Middle frontal gyrus (tissue), 1 donor: ENCODE results near the gene KLHL22.
A peak's percentile ranks its signal among the peaks of the same experiment; 100 is the strongest.
"Not testable (repeated sequence)": the region's sequence is repeated elsewhere in the genome, so short reads cannot be mapped to it uniquely, and the experiment has no call there.

ENCODE experiments used
- DNase-seq: peaks from one replicate; pipeline ENCODE4 v3.0.0-alpha.2; 2015; ENCODE audit warnings: low spot score; ENCODE audit errors: extremely low spot score

Gene KLHL22

DNA sequence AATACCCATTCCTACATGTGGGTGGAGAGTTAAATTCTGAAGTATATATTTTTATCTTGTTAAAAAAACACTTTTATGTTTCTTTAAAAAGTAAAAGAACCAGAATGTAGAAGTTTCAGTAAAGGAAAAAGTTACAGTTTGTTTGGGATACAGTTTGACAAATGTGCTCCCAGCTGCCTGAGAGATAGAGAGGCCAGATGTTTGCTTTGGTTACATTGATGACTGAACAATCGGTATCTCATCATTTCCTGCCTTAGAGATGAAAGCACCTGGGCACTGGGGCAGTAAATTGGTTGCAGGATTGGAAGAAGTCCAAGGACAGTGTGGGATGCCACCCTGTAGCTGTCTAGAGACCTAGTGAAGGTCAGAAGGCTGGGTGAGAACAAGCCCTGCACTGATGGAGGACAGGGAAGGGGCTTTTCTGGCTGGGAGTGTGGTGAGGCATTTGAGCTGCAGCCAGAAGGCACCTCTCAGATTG is 28.4 kb upstream of the KLHL22 start:
- no peak for DNase-seq

DNA sequence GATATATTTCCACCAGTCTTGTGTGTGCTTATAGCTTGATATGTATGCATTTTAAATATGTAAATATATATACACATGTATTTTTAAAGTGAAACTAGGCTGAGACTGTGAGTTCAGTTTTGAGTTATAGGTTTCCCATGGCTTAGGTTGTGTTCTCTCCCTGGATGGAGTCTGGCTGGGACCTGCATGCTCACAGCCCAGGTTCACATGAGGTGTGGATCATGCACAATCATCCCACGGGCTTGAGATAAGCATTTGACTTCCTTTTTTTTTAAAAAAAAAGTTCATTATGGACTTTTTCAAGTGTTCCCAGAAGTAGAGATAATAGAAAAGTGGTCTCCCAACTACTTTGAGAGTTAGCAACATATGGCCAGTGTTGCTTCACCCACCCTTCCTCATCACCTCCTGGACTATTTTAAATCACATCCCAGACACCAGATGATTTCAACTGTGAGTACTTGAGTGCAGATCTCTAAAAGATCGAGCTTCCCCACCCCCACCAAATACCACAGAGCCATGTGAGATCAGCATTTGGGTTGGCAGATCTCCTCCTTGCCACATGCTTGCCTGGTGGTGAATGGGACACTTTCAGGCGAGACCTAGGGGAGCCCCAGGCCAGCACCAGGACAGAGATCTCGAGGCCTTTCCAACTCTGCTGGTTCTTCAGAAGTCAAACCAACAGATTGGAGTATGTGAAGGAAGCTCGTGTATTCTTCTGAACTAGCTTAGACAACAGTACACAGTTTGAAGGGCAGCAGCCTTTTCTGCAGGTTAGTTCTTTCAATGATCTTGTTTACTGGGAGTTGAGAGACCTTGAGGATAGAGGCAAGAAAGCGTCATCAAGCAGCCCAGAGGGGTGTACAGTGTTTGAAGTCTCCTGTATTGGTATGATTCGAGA is 27.7 kb upstream of the KLHL22 start:
- no peak for DNase-seq

DNA sequence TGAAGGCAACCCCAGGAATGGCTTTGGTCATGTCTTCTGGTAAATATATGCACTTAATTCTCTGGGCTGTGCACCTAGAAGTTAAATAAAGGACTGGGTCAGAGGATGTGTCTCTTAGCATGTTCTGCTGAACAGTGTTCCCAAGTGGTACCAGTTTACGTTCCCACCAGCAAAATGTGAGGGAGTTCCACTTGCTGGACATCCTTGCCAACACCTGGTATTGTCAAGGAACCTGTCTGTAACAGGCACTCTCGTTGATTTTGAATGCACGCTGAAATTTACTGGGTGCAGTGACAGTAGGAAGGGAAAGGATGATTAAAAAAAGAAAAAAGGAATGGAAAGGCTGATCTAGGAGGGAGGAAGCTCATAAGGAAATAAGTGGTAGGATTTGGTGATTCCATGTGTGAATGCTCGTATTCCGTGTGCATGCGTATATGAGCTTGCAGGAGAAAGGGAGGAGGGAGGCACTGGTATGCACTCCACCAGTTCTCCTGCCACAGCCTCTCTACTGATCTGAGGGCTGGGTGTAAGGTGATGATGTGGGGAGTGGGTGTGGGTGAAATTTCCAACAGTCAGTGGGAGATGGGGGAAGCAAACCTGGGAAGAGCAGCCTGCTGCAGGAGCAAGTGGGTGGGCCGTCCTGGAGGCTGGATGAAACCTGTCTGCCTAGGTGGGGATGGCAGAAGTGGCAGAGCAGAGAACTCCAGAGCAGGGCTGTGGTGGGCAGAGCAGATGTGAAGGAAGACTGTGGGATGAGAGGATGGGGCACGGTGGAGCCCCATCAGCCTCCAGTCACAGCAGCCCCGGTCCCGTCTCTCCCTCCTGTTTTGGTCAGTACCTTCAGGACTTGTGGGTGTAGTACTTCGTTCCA is 26.8 kb upstream of the KLHL22 start:
- DNase-seq = no peak

DNA sequence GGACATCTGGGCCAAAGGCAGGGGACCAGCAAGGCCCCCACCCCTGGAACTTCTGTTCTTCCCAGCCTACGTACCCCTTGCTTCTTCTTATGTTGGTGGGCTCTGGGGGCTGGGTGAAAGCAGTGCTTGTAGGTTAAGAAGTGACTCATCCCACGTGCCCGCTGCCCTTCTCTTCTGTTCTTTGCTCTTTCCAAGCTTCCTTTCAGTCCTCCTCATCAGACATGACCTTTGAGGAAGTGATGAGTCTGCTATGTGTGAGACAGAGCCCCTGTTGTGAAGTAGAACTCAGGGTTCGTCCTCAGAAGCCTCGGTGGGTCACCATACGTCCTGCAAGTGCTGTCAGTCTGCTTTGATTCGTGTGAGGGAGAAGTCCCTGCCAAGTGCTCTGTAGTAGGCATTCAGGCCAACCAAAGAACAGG is 24.5 kb upstream of the KLHL22 start:
- DNase-seq = no peak

DNA sequence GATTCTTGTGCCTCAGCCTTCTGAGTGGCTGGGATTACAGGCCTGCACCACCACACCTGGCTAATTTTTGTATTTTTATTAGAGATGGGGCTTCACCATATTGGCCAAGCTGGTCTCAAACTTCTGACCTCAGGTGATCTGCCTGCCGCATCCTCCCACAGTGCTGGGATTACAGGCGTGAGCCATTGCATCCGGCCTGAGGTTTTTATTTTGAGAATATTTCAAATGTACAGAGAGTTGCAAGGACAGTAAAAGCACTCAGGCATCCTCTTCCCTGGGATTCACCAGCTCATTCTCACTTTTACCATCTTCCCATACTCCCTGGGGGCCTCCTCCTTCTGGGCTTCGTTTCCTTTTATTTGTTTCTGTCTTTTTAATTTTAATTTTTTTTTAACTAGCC is 24.0 kb upstream of the KLHL22 start:
- no peak for DNase-seq

DNA sequence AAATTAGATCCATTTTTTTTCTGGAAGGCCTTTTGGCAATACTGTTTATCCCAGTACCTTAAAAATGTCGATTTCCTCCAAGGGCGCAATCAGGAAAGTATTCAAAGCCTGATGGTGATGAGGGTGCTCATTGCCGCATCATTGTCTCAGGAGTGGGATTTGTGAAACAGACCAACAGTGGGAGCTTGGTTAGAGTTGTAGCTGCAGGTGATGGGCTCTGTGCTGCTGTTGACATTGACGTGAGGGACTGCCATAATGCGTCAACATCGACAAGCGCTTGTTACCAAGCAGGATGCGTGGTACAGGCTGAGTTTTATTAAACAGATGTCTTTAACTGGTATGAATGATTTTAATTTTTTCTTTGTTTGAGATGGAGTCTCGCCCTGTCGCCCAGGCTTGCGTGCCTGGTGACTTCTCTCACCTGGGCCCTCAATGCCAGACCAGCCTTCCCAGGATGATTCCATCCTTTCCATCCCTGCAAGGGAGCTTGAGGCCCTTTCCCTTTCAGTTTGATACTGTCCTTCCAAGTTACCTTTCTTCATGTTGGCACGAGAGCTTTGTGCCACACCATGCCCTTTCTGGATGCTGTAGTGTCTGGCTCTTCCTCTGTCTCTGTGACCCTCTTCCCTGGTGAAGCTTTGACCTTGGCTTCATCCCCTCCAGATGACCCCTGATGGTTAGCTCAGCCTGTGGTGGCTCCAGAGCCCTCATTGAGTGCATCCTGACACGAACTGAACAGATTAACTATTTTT is 22.4 kb upstream of the KLHL22 start:
- DNase-seq = no peak

DNA sequence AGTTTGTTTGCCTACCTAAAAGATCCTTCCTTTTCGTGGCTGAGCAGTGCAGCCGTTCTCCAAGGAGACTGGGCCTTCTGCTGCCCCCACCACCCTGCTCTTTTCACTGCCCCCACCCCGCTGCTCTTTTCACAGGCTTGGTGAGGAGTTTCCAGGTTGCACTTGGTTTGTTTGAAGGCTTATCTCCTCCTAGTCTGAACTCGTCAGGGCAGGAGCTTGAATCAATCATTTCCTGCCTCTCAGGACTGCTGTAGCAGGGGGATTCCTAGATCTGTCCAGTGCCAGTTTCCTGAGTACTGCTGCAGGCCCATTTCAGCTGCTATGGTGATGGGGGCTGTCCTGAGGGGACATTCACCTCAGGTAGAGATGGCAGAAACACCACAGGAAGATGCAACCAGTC is 21.8 kb upstream of the KLHL22 start:
- no peak for DNase-seq

DNA sequence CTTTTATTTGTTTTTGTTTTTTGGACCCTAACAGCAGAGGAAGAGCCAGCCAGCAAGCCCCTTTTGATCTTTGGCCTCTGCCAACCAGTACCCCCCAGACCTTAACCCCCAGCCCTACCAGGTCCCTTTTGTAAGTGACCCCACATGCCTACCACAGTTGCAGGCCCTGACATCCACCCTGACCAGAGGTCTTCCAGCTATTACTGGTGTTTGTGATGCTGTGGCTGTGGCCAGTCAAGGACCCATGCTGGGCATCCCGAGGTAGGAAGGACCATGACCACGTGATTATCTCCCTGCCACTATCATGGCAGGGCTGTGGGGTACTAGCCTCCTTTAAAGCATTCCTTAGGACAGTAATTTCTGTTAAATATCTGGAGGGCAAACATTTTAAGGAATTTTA is 20.8 kb upstream of the KLHL22 start:
- DNase-seq = no peak

DNA sequence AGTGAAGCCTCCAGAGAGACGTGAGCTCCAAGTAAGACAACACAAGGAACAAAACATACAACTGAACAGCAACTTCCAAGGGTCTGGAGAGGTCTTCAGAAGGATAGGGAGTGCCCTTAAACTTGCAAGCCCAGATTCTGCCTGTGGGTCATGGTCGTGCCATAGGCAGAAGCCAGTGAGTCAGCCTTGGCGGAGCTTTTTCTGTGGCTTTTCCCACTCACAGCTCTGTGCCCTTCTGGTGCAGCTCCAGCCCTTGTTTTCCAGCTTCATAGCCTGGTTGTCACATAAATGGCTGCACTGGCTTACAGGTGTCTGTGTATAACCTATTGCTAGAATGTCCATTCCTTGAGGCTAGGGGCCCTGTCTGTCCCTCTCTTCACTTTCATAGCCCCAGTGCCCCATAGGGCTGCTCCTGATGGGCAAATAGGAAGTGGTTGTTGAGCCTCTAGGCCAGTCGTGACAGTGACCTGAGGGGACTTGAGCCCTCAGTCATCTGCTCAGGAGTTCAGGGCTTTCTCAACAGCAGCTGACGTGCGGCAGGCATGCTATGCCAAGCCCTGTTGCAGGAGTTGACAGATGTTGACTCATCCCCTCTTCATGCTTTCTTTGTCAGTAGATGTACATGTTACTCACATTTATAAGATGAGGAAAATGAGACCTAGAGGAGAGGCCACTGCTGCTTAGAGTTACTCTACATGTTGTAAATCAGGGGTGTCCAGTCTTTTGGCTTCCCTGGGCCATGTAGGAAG is 19.2 kb upstream of the KLHL22 start:
- no peak for DNase-seq

DNA sequence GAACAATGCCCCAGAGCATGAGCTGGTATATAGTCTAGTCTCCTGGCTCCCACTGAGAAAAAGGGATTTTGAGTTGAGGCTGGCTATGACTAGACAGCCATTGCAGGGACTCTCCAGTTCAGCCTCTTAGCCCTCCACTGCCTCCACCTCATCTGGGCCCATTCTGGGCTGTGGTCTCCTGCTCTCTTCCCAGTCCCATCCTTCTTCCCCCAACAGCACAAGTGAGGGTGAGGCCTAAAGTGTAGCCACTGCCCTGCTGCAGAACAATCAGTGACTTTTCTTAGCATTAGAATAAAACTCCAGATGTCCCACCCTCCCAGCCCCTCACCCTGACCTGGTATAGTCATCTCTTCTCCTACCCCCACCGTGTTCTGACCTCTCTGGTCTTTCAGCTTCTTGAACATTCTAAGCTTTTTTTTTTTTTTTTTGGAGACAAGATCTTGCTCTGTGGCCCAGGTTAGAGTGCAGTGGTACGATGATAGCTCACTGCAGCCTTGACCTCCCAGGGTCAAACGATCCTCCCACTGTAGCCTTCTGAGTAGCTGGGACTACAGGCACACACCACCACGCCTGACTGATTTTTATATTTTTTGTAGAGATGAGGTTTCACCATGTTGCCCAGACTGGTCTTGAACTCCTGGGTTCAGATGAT is 16.1 kb upstream of the KLHL22 start:
- no peak for DNase-seq

DNA sequence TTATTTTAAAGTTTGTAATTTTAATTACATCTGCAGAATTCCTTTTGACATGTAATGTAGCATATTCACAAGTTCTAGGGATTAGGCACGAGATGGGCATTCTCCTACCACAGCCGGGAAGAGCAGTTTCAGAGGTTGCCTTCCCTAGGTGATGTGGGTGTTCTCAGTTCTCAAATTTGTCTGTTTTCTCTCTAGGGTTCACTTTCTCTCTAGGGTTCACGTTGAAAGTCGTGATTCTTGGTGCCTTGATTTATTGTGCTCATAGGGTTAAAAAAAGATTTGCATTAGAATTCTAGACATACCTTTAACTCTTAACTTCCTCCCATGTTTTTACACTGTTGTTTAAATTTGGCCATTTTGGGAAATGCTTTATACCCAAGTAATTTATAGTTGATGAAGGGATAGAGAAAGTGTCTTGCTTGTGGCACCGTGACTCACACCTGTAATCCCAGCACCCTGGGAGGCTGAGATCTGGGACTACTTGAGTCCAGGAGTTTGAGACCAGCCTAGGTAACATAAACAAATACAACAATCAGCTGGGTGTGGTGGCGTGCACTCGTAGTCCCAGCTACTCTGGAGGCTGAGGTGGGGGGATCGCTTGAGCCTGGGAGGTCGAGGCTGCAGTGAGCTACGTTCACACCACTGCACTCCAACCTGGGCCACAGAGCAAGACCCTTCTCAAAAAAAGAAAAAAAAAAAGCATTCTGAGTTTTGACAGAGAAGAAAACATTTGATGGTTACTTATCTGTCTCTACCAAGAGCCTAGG is 15.4 kb upstream of the KLHL22 start:
- no peak for DNase-seq

DNA sequence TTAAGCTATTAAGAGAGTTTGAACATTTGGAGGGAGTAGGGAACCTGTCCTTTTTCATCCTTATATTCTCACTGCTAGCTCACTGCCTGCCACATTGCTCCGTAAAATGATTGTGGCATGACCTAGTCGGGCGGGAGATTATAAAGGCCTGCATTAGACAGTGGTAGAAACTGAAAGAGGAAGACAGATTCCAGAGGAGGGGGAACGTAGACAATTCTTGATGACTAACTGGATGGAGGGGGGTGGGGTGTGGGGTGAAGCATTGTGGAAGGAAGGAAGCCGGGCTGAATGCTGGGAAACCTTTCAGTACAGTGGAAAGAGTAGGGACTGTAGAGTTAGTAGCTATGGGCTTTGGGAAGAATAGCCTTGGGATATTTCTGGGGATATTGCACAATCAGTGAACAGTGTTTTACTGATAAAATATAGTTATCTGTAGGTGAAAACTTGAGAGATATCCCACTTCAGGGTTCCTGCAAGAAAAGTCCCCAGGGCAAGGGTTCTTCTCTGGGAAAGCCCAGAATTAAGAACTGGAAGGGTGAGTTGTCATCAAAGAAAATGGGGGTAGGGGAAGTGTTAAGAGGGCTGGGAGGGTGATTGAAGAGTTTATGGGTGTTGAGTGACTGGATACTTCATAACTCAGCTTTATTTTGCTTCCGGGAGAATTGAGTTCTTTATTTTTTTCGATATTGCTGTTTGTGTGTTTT is 13.9 kb upstream of the KLHL22 start:
- DNase-seq = no peak

DNA sequence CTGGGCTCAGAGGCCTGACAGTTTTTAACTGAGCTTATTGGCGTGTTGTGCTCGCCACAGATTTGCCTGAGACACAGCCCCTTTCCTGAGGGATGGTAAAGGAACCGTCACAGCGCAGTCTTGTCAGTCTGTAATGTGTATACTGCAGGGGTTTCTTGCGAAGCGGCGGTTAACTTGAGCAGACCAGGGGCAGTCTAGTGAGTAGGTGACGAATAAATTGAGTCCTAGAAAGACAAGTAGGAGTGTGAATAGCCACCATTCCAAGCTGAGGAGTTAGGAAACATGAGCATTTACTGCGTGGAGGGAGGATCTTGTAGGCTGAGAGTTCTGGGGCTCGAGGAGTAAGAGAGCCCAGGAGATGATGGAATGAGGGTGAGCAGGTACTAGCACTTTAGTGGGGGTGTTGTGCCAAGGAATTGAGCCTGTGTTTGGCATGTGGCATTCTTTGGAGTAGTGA is 13.2 kb upstream of the KLHL22 start:
- no peak for DNase-seq

DNA sequence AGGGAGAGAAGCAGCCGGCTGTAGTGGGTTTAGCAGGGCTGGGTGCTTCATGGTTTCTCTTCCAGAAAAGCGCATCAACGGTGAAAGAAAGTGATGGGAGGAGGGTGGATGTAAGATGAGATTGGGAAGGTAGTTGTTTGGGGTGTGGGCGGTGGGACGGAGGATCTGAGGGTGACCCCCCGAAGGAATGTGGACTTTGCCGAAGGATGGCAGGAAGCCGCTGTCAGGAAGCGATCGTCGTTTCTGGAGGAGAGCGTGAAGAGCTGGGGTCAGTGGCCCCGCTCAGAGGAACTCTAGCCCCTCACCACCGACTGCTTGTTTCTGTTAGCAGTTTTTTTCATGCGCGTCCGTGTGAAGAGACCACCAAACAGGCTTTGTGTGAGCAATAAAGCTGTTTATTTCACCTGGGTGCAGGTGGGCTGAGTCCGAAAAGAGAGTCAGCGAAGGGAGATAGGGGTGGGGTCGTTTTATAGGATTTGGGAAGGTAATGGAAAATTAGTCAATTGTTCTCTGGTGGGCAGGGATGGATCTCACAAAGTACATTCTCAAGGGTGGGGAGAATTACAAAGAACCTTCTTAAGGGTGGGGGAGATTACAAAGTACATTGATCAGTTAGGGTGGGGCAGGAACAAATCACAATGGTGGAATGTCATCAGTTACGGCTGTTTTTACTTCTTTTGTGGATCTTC is 12.6 kb upstream of the KLHL22 start:
- not testable (repeated sequence) for DNase-seq

DNA sequence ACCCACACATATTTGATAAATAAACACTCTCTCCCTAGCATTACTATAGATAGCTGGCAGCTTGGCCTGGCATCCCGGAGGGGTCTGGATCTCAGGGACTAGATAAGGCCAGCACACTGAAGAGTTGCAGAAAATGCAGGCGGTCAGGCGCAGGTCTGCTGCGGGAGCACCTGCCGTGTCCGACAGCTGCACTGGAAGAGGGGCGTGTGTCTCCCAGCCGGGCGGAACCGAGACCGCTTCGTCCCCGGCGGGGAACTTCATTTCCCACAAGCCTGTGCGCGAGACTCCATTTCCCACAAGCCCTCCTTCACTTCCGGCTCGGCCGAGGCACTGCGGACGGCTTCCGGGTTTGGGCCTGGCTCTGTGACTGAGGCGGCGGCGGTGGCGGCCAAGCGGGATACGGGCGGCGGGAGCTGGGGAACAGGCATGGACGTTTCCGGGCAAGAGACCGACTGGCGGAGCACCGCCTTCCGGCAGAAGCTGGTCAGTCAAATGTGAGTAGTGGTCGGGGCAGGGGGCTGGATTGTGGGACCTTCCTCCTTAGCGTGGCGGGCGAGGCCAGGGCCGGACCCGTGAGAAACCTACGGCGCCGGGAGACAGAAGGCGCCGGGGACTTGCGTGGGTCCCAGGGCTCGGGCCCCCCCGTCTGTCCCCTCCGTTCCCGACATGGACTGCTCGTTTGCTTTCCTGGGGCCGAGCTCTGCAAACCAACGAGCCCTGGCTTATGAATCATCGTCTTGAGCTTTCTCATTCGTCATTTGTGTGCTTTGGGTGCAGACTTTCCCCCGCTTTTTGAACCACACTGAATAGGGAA is 11.9 kb upstream of the KLHL22 start, which contains the start of gene MED15:
Gene MED15 (plus strand): TSS at position 358 of the 814 bp plus-strand sequence. CDS start 69 bp downstream, at position 427.
- peak; percentile 85 for DNase-seq

DNA sequence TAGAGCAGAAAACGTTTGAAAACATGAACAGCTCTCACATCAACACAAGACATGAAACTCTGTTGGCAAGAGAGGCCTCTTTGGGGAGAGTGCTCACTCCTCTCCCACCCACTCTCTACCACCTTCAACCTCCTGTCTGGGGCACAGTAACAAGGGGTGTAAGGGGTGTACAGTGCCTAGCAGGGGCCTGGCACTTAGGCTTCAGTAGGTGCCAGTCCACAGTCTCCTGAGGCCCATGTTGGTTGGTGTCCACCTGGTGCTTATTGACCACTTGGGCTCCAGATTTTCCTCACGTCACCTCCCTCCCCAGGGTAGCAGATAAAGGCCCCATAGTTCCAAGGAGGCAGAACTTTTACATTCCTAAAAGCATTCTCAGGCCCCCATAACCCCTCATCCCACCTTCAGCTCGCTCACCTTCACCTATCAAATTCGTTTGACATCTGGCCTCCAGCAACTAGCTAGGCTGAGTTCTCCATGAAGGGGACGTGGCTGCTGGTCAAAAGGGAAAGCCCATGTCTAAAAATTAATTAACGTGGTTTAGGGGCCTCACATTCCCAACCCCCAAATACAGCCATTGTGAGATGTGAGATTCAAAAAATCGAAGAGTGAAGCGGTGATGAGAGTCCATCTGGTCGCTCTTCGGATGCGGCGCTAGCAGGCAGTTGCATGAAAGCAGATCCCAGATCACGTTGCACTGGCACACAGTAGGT is 11.1 kb upstream of the KLHL22 start:
- no peak for DNase-seq
